ENCODE data around the gene RCHY1.
"Not testable (repeated sequence)": the region's sequence is repeated elsewhere in the genome, so short reads cannot be mapped to it uniquely, and the experiment has no call there.

RCHY1 gene

GRCh38 chr4:75514131-75514948 is at the start of gene RCHY1, which contains the start of gene THAP6:
Gene RCHY1, minus strand, starts transcription at chr4:75514403. Its CDS starts 117 bp downstream, at chr4:75514286.
Gene THAP6, plus strand, starts transcription at chr4:75514473. Its CDS starts 980 bp downstream, at chr4:75515453.
- DNase-seq: peak; percentile 96

- DNase-seq: no peak
Observed at GRCh38 chr4:75561789-75562188, 47.6 kb upstream of the RCHY1 start.

GRCh38 chr4:75557696-75558095 is 43.5 kb upstream of the RCHY1 start:
- DNase-seq: no peak

- peak; percentile 1 for DNase-seq
Observed at GRCh38 chr4:75555294-75556164, 41.3 kb upstream of the RCHY1 start, which contains the start of gene ODAPH. Gene ODAPH, plus strand, starts transcription at chr4:75556066. Its CDS starts 17 bp downstream, at chr4:75556083.

- no peak for DNase-seq
Observed at GRCh38 chr4:75552452-75552851, 38.2 kb upstream of the RCHY1 start.

- DNase-seq: no peak
Observed at GRCh38 chr4:75549019-75549418, 34.8 kb upstream of the RCHY1 start.

GRCh38 chr4:75547647-75548387 is 33.6 kb upstream of the RCHY1 start:
- peak; percentile 27 for DNase-seq

- no peak for DNase-seq
Observed at GRCh38 chr4:75545526-75545925, 31.3 kb upstream of the RCHY1 start.

GRCh38 chr4:75544870-75545269 is 30.7 kb upstream of the RCHY1 start:
- no peak for DNase-seq

GRCh38 chr4:75544220-75544619 is 30.0 kb upstream of the RCHY1 start:
- DNase-seq: not testable (repeated sequence)

- no peak for DNase-seq
Observed at GRCh38 chr4:75542824-75543223, 28.6 kb upstream of the RCHY1 start.

- not testable (repeated sequence) for DNase-seq
Observed at GRCh38 chr4:75537308-75537707, 23.1 kb upstream of the RCHY1 start.

- DNase-seq: not testable (repeated sequence)
Observed at GRCh38 chr4:75533926-75534325, 19.7 kb upstream of the RCHY1 start.

- DNase-seq: not testable (repeated sequence)
Observed at GRCh38 chr4:75533339-75533887, 19.2 kb upstream of the RCHY1 start.

GRCh38 chr4:75531536-75532143 is 17.4 kb upstream of the RCHY1 start:
- DNase-seq: not testable (repeated sequence)

- no peak for DNase-seq
Observed at GRCh38 chr4:75530556-75531322, 16.5 kb upstream of the RCHY1 start.

GRCh38 chr4:75527482-75527881 is 13.3 kb upstream of the RCHY1 start:
- no peak for DNase-seq

- DNase-seq: peak; percentile 1
Observed at GRCh38 chr4:75525910-75526309, 11.7 kb upstream of the RCHY1 start.

GRCh38 chr4:75525086-75525485 is 10.9 kb upstream of the RCHY1 start:
- DNase-seq: no peak

GRCh38 chr4:75519452-75519851 is 5.2 kb upstream of the RCHY1 start:
- not testable (repeated sequence) for DNase-seq

GRCh38 chr4:75516144-75516543 is 1.9 kb upstream of the RCHY1 start:
- no peak for DNase-seq
